SK-N-SH (cell line): ENCODE results near the gene HACE1. TPM values are rescaled to one million over a fixed set of nuclear protein-coding genes. Genes with fewer than 3 reads are reported as not detected.

Experiments used
- CTCF ChIA-PET: fragments of 300-600, 350-600 bp; formaldehyde crosslinking; extraction: SDS; loops from one replicate; lab custom pipeline; 2021; lab: Yijun Ruan, JAX
- POLR2A ChIA-PET: fragments of 350-600 bp; sonication (Branson Sonifier 250); formaldehyde crosslinking; extraction: SDS; loops from one replicate; lab custom pipeline; 2020; ENCODE audit warnings: antibody characterized with exemption, inconsistent platforms; lab: Yijun Ruan, JAX
- DNase-seq: peaks from one replicate; pipeline ENCODE4 v3.0.0; 2012
- H2AFZ ChIP-seq: fragments of 200-600 bp; sonication (generic); 2 replicates; pipeline ENCODE4 v1.8.1; 2016; ENCODE audit warnings: antibody characterized with exemption, mild to moderate bottlenecking, low read depth
- H3F3A ChIP-seq: fragments of 200-600 bp; sonication (generic); replicated peaks from 2 replicates; pipeline ENCODE3; 2016; ENCODE audit warnings: antibody characterized with exemption, mild to moderate bottlenecking; ENCODE audit not compliant: insufficient read depth
- H3K27ac ChIP-seq, 2 experiments: fragments of 200-500 bp in 1 of 2; fragments of 200-600 bp in 1 of 2; sonication (Bioruptor generic) in 1 of 2; sonication (generic), shearing (Covaris generic) in 1 of 2; 2 replicates each; pipeline versions ENCODE4 v1.5.1 to v1.6.1; 2014 to 2016; ENCODE audit warnings: low read depth in 2 of 2, inconsistent platforms in 1 of 2, low read length in 1 of 2, mild to moderate bottlenecking in 1 of 2, mixed read lengths in 1 of 2
- H3K27me3 ChIP-seq: fragments of 200-600 bp; sonication (generic), shearing (Covaris generic); 2 replicates; pipeline ENCODE4 v1.6.1; 2016; ENCODE audit warnings: mixed run types; ENCODE audit not compliant: insufficient read depth
- H3K36me3 ChIP-seq, 2 experiments: fragments of 200-500 bp in 1 of 2; fragments of 200-600 bp in 1 of 2; sonication (Bioruptor generic) in 1 of 2; sonication (generic) in 1 of 2; replicated peaks in 1 of 2; 2 replicates each; pipeline versions ENCODE3 to v1.5.1; 2014 to 2016; ENCODE audit warnings: low read length in 1 of 2, mild to moderate bottlenecking in 1 of 2; ENCODE audit not compliant: insufficient read depth in 2 of 2, control insufficient read depth in 1 of 2
- H3K4me1 ChIP-seq, 2 experiments: fragments of 200-500 bp in 1 of 2; fragments of 200-600 bp in 1 of 2; sonication (Bioruptor generic) in 1 of 2; sonication (generic), shearing (Covaris generic) in 1 of 2; 2 replicates each; pipeline versions ENCODE4 v1.5.1 to v1.6.1; 2014 to 2016; ENCODE audit warnings: low read depth in 1 of 2, low read length in 1 of 2, mixed run types in 1 of 2; ENCODE audit not compliant: insufficient read depth in 2 of 2, control insufficient read depth in 1 of 2
- H3K4me2 ChIP-seq: fragments of 200-600 bp; sonication (generic), shearing (Covaris generic); 2 replicates; pipeline ENCODE4 v1.6.1; 2017; ENCODE audit warnings: mixed run types
- H3K4me3 ChIP-seq, 2 experiments: fragments of 200-500 bp in 1 of 2; fragments of 200-600 bp in 1 of 2; sonication (Bioruptor generic) in 1 of 2; sonication (generic), shearing (Covaris generic) in 1 of 2; 2 replicates each; pipeline versions ENCODE4 v1.5.1 to v1.8.1; 2014 to 2016; ENCODE audit warnings: low read depth in 2 of 2, inconsistent platforms in 1 of 2, low read length in 1 of 2, mild to moderate bottlenecking in 1 of 2, mixed read lengths in 1 of 2, moderate library complexity in 1 of 2
- H3K79me2 ChIP-seq: fragments of 200-600 bp; sonication (generic); 2 replicates; pipeline ENCODE4 v1.8.1; 2017; ENCODE audit warnings: mild to moderate bottlenecking; ENCODE audit not compliant: insufficient read depth
- H3K9ac ChIP-seq: fragments of 200-600 bp; sonication (generic); 2 replicates; pipeline ENCODE4 v1.6.1; 2017; ENCODE audit warnings: mixed run types
- H3K9me2 ChIP-seq: fragments of 200-600 bp; sonication (generic); 2 replicates; pipeline ENCODE4 v1.6.1; 2017; ENCODE audit warnings: mixed run types
- H3K9me3 ChIP-seq: fragments of 200-600 bp; sonication (generic); 2 replicates; pipeline ENCODE4 v1.6.1; 2017; ENCODE audit warnings: mixed run types, mild to moderate bottlenecking, moderate library complexity
- H4K20me1 ChIP-seq: fragments of 200-600 bp; sonication (generic); 2 replicates; pipeline ENCODE4 v1.6.1; 2017; ENCODE audit warnings: mild to moderate bottlenecking, mixed run types; ENCODE audit not compliant: insufficient read depth
- CTCF ChIP-seq: fragments of 200-600 bp; sonication (generic); IDR thresholded peaks from 2 replicates; pipeline ENCODE4 v1.6.1; 2017; ENCODE audit warnings: antibody characterized with exemption, mild to moderate bottlenecking, moderate library complexity
- ELF1 ChIP-seq: IDR thresholded peaks from 2 replicates; pipeline ENCODE4 v1.4.0; 2012
- EZH2phosphoT487 ChIP-seq: fragments of 200-600 bp; sonication (generic); IDR thresholded peaks from 2 replicates; pipeline ENCODE4 v1.6.1; 2017; ENCODE audit warnings: low read depth, mixed run types, mild to moderate bottlenecking, antibody characterized with exemption, moderate library complexity, borderline replicate concordance
- FOSL2 ChIP-seq: IDR thresholded peaks from 2 replicates; pipeline ENCODE4 v1.4.0; 2012; ENCODE audit warnings: low read depth, mild to moderate bottlenecking, moderate library complexity, borderline replicate concordance
- FOXM1 ChIP-seq: IDR thresholded peaks from 2 replicates; pipeline ENCODE4 v1.4.0; 2012; ENCODE audit warnings: low read depth, mild to moderate bottlenecking
- GATA2 ChIP-seq: sonication (generic); formaldehyde crosslinking; IDR thresholded peaks from 2 replicates; pipeline ENCODE4 v1.5.0; 2020; ENCODE audit warnings: mild to moderate bottlenecking, missing genetic modification reagents
- MEF2A ChIP-seq: IDR thresholded peaks from 2 replicates; pipeline ENCODE4 v1.4.0; 2012; ENCODE audit warnings: low read depth, borderline replicate concordance
- NFIC ChIP-seq: IDR thresholded peaks from 2 replicates; pipeline ENCODE4 v1.4.0; 2012; ENCODE audit warnings: borderline replicate concordance
- NRF1 ChIP-seq: IDR thresholded peaks from 2 replicates; pipeline ENCODE4 v1.6.1; 2012; ENCODE audit warnings: low read depth, mild to moderate bottlenecking, low read length
- PBX3 ChIP-seq: IDR thresholded peaks from 2 replicates; pipeline ENCODE4; 2012
- POLR2AphosphoS5 ChIP-seq: IDR thresholded peaks from 2 replicates; pipeline ENCODE4 v1.6.1; 2012; ENCODE audit warnings: low read depth, low read length
- REST ChIP-seq: IDR thresholded peaks from 2 replicates; pipeline ENCODE4 v1.6.1; 2012; ENCODE audit warnings: mild to moderate bottlenecking, low read depth, low read length, moderate library complexity
- RXRA ChIP-seq: IDR thresholded peaks from 2 replicates; pipeline ENCODE4 v1.4.0; 2012; ENCODE audit warnings: low read depth, mild to moderate bottlenecking, borderline replicate concordance
- TCF12 ChIP-seq: IDR thresholded peaks from 2 replicates; pipeline ENCODE4 v1.4.0; 2012
- TEAD4 ChIP-seq: IDR thresholded peaks from 2 replicates; pipeline ENCODE4 v1.4.0; 2012; ENCODE audit warnings: mild to moderate bottlenecking, borderline replicate concordance; ENCODE audit not compliant: insufficient read depth
- USF1 ChIP-seq: IDR thresholded peaks from 2 replicates; pipeline ENCODE4 v1.4.0; 2012; ENCODE audit warnings: low read depth, borderline replicate concordance
- USF2 ChIP-seq: fragments of 150-350 bp; IDR thresholded peaks from 2 replicates; pipeline ENCODE4 v1.6.1; 2017; ENCODE audit warnings: antibody characterized with exemption, low read length, low read depth, borderline replicate concordance
- YY1 ChIP-seq: IDR thresholded peaks from 2 replicates; pipeline ENCODE4 v1.4.0; 2012; ENCODE audit warnings: low read depth, mild to moderate bottlenecking
- WGBS: methylation state at CpG from one replicate; pipeline ENCODE4 v1.1.6; 2017; ENCODE audit warnings: low lambda C conversion rate; 5-methylcytosine and 5-hydroxymethylcytosine counted together
- polyA plus RNA-seq, 3 experiments: library from polyadenylated mRNA; depleted of rRNA; stranded (reverse); fragments of >200 nt; gene quantifications; 2 replicates each; pipeline ENCODE4 v1.2.3, GENCODE V29; 2012

Gene HACE1
- polyA plus RNA-seq, 1 of the 3 experiments (the other 2 are of a cell fraction), result 6.2 TPM

- no peak for TF ChIP-seq ELF1
- TF ChIP-seq MEF2A, result no peak
- no peak for TF ChIP-seq NFIC
- no peak for TF ChIP-seq POLR2AphosphoS5
Measured at GRCh38 chr6:104718672-104719071, 141.0 kb downstream of the HACE1 start (continued).

- H3K4me3 ChIP-seq, result no peak overlapping the region
- no peak overlapping the region for H2AFZ ChIP-seq
- ChIA-PET POLR2A (no interaction called here), CTCF (interaction anchor here (0.7 kb wide), 1 partner anchor 108 kb away, joined by 3 read pairs; no protein-coding TSS in a partner anchor)
- H3K9me3 ChIP-seq, result no peaks in the 10 kb centered on the region
- no peaks in the 10 kb centered on the region for H3K79me2 ChIP-seq
- H3K4me2 ChIP-seq, result no peak overlapping the region
- DNase-seq, result no peak
- 98% methylated on average over 4 of the region's 4 CpGs for WGBS
- H3K9me2 ChIP-seq, result no peaks in the 10 kb centered on the region
- peaks cover 4% of the 10 kb centered on the region for H3F3A ChIP-seq
- no peak overlapping the region for H3K9ac ChIP-seq
- no peaks in the 10 kb centered on the region for H4K20me1 ChIP-seq
- no peaks in the 10 kb centered on the region for H3K27me3 ChIP-seq
- no peak for TF ChIP-seq MEF2A
- no peak for TF ChIP-seq FOSL2
- peaks cover 0 to 3% of the 10 kb centered on the region in 2 experiments for H3K36me3 ChIP-seq
- no peak overlapping the region for H3K27ac ChIP-seq
- no peaks in the 10 kb centered on the region for H3K4me1 ChIP-seq
Measured at GRCh38 chr6:104716858-104717257, 142.9 kb downstream of the HACE1 start.

GRCh38 chr6:104714796-104715195, 144.9 kb downstream of the HACE1 start:
- H3K9me3 ChIP-seq, result no peaks in the 10 kb centered on the region
- no peaks in the 10 kb centered on the region for H3K27me3 ChIP-seq
- peaks cover 0 to 8% of the 10 kb centered on the region in 2 experiments; a peak in 1 of 4 replicates for H3K4me1 ChIP-seq
- H3K9me2 ChIP-seq, result no peaks in the 10 kb centered on the region
- peaks cover 8% of the 10 kb centered on the region for H3F3A ChIP-seq
- no peak overlapping the region for H3K4me3 ChIP-seq
- no peak overlapping the region for H3K9ac ChIP-seq
- no peak for DNase-seq
- WGBS, result 59% methylated on average over 3 of the region's 3 CpGs
- ChIA-PET POLR2A (no interaction called here), CTCF (interaction anchor here (1.4 kb wide), 1 partner anchor 9 kb away, joined by 4 read pairs; no protein-coding TSS in a partner anchor)
- no peak overlapping the region for H2AFZ ChIP-seq
- peaks cover 0 to 6% of the 10 kb centered on the region in 2 experiments for H3K36me3 ChIP-seq
- H3K27ac ChIP-seq, result no peak overlapping the region
- no peaks in the 10 kb centered on the region for H3K79me2 ChIP-seq
- H3K4me2 ChIP-seq, result no peak overlapping the region
- no peaks in the 10 kb centered on the region for H4K20me1 ChIP-seq
- TF ChIP-seq CTCF, result no peak
- no peak for TF ChIP-seq PBX3
- TF ChIP-seq TCF12, result no peak
- TF ChIP-seq YY1, result no peak
- TF ChIP-seq RXRA, result no peak
- no peak for TF ChIP-seq POLR2AphosphoS5
- TF ChIP-seq USF2, result no peak
- TF ChIP-seq EZH2phosphoT487, result no peak
- no peak for TF ChIP-seq REST
- no peak for TF ChIP-seq USF1
- no peak for TF ChIP-seq GATA2
- TF ChIP-seq NRF1, result no peak
- no peak for TF ChIP-seq FOXM1
- no peak for TF ChIP-seq TEAD4
